Neutrophil (primary cell): ENCODE data around the gene STRADB.
"Not testable (repeated sequence)": the region's sequence is repeated elsewhere in the genome, so short reads cannot be mapped to it uniquely, and the experiment has no call there.

ENCODE experiments used
- H3K27ac ChIP-seq: fragments of 200-600 bp; sonication (generic); 2 replicates; pipeline ENCODE4 v1.5.1; 2016; ENCODE audit warnings: mild to moderate bottlenecking, moderate library complexity
- H3K27me3 ChIP-seq: fragments of 200-600 bp; sonication (generic); 2 replicates; pipeline ENCODE4 v1.6.0; 2016; ENCODE audit warnings: mild to moderate bottlenecking
- H3K36me3 ChIP-seq: fragments of 200-600 bp; sonication (generic); 2 replicates; pipeline ENCODE4 v1.5.1; 2017
- H3K4me1 ChIP-seq, 2 experiments: fragments of 200-600 bp in 1 of 2; sonication (generic) in 1 of 2; 1 replicate in 1 of 2; 2 replicates in 1 of 2; pipeline versions ENCODE4 v1.5.1 to v1.6.1; 2013 to 2016; ENCODE audit warnings: low read depth in 1 of 2, low read length in 1 of 2, mild to moderate bottlenecking in 1 of 2, moderate library complexity in 1 of 2; ENCODE audit not compliant: control insufficient read depth in 1 of 2, insufficient read depth in 1 of 2
- H3K4me3 ChIP-seq, 2 experiments: fragments of 200-600 bp in 1 of 2; sonication (generic) in 1 of 2; 1 replicate in 1 of 2; 2 replicates in 1 of 2; pipeline ENCODE4 v1.5.1; 2013 to 2016; ENCODE audit warnings: low read depth in 1 of 2, low read length in 1 of 2, mild to moderate bottlenecking in 1 of 2, moderate library complexity in 1 of 2
- H3K9me3 ChIP-seq: fragments of 200-600 bp; sonication (generic); 2 replicates; pipeline ENCODE4 v1.5.1; 2016
- CTCF ChIP-seq: fragments of 200-600 bp; sonication (generic); IDR thresholded peaks from 2 replicates; pipeline ENCODE4 v1.5.1; 2016; ENCODE audit warnings: antibody characterized with exemption

The STRADB gene

DNA sequence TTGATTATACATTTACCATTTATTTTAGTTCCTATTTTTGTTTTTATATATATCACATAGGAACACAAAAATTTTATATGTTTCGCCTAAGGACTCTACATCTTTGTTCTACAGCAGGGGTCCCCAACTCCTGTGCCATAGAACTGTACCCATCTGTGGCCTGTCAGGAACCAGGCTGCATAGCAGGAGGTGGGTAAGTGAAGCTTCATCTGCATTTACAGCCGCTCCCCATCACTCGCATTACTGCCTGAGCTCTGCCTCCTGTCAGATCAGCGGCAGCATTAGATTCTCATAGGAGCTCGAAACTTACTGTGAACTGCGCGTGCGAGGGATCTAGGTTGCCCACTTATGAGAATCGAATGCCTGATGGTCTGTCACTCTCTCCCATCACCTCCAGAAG lies 25.6 kb upstream of the STRADB start:
- H3K27ac ChIP-seq: no peak overlapping the region
- H3K4me1 ChIP-seq: no peaks in the 10 kb centered on the region
- H3K4me3 ChIP-seq: no peak overlapping the region
- TF ChIP-seq CTCF: no peak
- H3K27me3 ChIP-seq: no peaks in the 10 kb centered on the region
- no peaks in the 10 kb centered on the region for H3K36me3 ChIP-seq
- no peaks in the 10 kb centered on the region for H3K9me3 ChIP-seq

DNA sequence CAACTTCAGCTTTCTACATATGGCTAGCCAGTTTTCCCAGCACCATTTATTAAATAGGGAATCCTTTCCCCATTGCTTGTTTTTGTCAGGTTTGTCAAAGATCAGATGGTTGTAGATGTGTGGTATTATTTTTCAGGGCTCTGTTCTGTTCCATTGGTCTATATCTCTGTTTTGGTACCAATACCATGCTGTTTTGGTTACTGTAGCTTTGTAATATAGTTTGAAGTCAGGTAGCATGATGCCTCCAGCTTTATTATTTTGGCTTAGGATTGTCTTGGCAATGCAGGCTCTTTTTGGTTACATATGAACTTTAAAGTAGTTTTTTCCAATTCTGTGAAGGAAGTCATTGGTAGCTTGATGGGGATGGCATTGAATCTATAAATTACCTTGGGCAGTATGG lies 23.2 kb upstream of the STRADB start:
- not testable (repeated sequence) for H3K4me3 ChIP-seq, H3K27me3 ChIP-seq, H3K27ac ChIP-seq, H3K4me1 ChIP-seq, H3K9me3 ChIP-seq, H3K36me3 ChIP-seq

DNA sequence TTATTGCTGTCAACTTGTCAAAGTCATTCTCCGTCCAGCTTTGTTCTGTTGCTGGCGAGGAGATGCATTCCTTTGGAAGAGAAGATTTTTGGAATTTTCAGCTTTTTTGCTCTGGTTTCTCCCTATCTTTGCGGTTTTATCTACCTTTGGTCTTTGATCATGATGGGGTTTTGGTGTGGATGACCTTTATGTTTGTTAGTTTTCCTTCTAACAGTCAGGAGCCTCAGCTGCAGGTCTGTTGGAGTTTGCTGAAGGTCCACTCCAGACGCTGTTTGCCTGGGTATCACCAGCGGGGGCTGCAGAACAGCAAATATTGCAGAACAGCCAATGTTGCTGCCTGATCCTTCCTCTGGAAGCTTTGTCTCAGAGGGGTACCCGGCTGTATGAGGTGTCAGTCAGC lies 21.7 kb upstream of the STRADB start:
- H3K27me3 ChIP-seq, H3K27ac ChIP-seq, H3K4me3 ChIP-seq, H3K4me1 ChIP-seq, H3K9me3 ChIP-seq, H3K36me3 ChIP-seq: not testable (repeated sequence)

GRCh38 chr2:201430322-201430721 lies 21.2 kb upstream of the STRADB start:
- not testable (repeated sequence) for H3K9me3 ChIP-seq, H3K36me3 ChIP-seq, H3K27ac ChIP-seq, H3K4me1 ChIP-seq, H3K4me3 ChIP-seq, H3K27me3 ChIP-seq

DNA sequence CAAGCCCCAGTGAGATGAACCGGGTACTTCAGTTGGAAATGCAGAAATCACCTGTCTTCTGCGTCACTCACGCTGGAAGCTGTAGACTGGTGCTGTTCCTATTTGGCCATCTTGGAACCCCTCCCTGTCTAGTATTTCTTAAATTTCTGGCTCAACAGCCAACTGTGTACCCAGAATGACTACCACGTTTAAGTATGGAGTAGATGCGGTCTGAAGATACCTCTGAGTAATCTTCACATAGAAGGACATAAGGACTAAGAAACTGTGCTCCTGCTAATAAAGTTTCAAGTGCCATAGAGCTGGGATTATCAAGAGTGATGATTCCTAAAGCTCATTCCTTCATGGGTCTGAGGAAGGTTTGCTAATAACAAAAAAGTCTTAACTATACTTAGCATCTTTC lies 20.7 kb upstream of the STRADB start:
- no peaks in the 10 kb centered on the region for H3K27me3 ChIP-seq
- no peaks in the 10 kb centered on the region for H3K4me1 ChIP-seq
- no peak overlapping the region for H3K4me3 ChIP-seq
- no peak for TF ChIP-seq CTCF
- no peaks in the 10 kb centered on the region for H3K36me3 ChIP-seq
- H3K9me3 ChIP-seq: no peaks in the 10 kb centered on the region
- H3K27ac ChIP-seq: no peak overlapping the region

DNA sequence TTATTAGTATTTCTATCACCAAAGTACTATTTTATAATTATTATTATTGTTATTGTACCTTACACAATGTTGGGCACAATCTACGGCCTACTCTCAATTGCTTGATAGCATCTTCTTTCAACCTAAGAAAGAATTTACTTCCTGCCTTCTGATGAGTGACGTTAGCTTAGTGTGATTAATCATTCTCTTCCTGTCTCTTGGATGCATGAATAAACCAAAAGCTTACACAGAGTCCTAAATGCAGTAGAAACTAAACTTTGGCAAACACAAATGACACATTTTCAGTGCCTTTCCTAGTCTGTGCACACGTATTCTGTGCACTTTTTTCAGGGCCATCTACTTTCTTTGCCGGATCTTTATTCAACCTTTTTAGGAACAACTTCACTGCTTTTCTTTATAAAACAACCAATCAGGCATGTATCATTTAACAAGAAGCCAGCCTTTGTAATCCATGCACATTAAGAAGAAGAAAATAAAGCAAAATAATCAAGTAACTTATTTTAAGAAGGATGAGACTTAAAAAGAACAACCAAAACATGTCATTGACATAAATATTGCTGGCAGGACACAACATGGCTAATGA lies 19.4 kb upstream of the STRADB start:
- Histone ChIP-seq H3K4me3 (no peak overlapping the region), H3K4me1 (no peaks in the 10 kb centered on the region)

More for the DNA sequence above, 19.4 kb upstream of the STRADB start:
- TF ChIP-seq CTCF: no peak
- no peaks in the 10 kb centered on the region for H3K27me3 ChIP-seq
- H3K9me3 ChIP-seq: no peaks in the 10 kb centered on the region
- H3K36me3 ChIP-seq: no peaks in the 10 kb centered on the region
- no peak overlapping the region for H3K27ac ChIP-seq
